ENCODE results near the gene ERMN. TPM values are rescaled to one million over a fixed set of nuclear protein-coding genes. Genes with fewer than 3 reads are reported as not detected.
"Not testable (repeated sequence)": the region's sequence is repeated elsewhere in the genome, so short reads cannot be mapped to it uniquely, and the experiment has no call there.

Gene ERMN
- total RNA-seq, 6 experiments from 2014 or later, result not detected

DNA sequence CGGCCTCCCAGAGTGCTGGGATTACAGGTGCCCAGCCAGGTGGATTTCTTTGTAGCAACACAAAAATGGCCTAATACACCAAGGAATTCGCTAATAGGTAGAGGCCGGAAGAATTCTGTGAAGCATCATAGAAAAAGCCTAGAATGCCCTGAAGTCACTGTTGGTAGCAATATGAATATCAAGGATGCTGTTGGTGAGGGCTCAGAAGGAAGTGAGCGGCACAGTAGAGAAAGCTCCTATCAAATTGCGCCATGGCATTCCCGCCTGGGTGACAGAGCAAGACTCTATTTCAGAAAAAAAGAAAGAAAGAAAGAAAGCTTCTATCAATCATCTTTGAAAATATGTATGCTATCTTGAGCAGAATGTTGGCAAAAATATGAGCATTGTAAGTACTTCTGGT, 44.3 kb downstream of the ERMN start:
- no peaks in the 10 kb centered on the region for H3K27me3 Mint-ChIP-seq (ENCODE audit: insufficient read depth)
- DNase-seq, result no peak
- H3K4me1 Mint-ChIP-seq (ENCODE audit: low read depth), result no peaks in the 10 kb centered on the region
- H3K36me3 Mint-ChIP-seq (ENCODE audit: low read depth), result peaks cover 38% of the 10 kb centered on the region
- H3K9me3 Mint-ChIP-seq, result no peaks in the 10 kb centered on the region
- no peak overlapping the region for H3K27ac Mint-ChIP-seq
- H3K4me3 Mint-ChIP-seq, result no peak overlapping the region
- TF ChIP-seq CTCF (IDR thresholded peaks at IDR 0.05), result no peak

- peaks cover 37% of the 10 kb centered on the region for H3K36me3 Mint-ChIP-seq (ENCODE audit: low read depth)
- H3K27me3 Mint-ChIP-seq (ENCODE audit: insufficient read depth); H3K9me3 Mint-ChIP-seq; DNase-seq; H3K4me3 Mint-ChIP-seq; H3K4me1 Mint-ChIP-seq (ENCODE audit: low read depth); H3K27ac Mint-ChIP-seq: not testable (repeated sequence)
Observed at GRCh38 chr2:157279311-157279710, 46.3 kb downstream of the ERMN start.

DNA sequence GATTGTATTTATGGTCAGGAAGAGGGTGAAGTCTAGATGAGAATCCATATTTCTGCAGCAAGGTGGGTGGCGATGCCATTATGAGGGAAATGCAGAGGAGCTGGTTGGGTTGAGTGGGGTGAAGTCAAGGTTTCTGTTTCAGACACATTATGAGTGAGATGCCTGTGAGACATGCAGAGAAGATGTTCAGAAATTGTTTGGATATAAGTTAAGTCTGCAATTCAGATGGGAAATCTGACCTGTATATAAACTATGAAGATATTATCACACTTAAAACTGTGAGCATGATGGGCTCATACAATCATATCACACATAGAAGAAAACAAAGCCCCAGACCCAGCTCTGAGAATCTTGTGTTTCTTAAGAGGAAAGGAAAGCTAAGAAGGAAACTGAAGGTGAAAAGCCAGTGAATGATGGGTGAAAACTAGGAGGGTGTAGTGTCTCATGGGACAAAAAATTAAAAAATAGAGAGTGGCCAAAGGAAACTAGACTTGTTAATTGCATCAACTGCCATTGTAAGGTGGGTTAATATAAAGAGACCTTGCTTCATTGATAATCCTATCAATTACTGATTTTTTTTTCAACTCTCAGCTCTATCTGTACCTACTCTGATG, 53.9 kb downstream of the ERMN start:
- Mint-ChIP-seq H3K27ac (no peak overlapping the region), H3K27me3 (ENCODE audit: insufficient read depth) (no peaks in the 10 kb centered on the region)

DNA sequence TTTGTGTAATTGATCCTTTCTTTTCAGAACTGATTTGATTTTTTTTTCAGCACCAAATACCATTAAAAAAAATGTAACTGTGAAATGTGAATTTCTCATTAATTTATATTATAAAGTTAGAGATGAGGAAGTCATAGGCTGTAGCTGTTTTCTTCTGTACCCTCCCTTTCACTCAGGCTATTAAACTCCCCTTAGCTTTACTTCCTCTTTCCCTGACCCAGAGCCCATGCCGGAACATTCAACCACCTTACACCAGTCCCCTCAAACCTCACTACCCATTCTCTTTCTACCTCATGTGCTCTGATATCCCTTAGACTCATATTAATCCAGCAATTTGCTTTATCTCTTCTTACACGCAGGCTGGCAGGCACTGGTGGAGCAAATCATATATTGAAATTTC, 55.7 kb downstream of the ERMN start:
- Mint-ChIP-seq H3K27ac (no peak overlapping the region), H3K9me3 (peaks cover under 1% of the 10 kb centered on the region; the same call in 1 of the 2 replicates), H3K27me3 (ENCODE audit: insufficient read depth) (no peaks in the 10 kb centered on the region), H3K4me3 (no peak overlapping the region), H3K4me1 (ENCODE audit: low read depth) (peaks cover 11% of the 10 kb centered on the region), H3K36me3 (ENCODE audit: low read depth) (peaks cover 37% of the 10 kb centered on the region)
- no peak for DNase-seq
- no peak for TF ChIP-seq CTCF (IDR thresholded peaks at IDR 0.05)

More for the DNA sequence above, 53.9 kb downstream of the ERMN start:
- no peaks in the 10 kb centered on the region for H3K4me1 Mint-ChIP-seq (ENCODE audit: low read depth)
- H3K4me3 Mint-ChIP-seq, result no peak overlapping the region
- H3K9me3 Mint-ChIP-seq, result peaks cover 7% of the 10 kb centered on the region; the same call in 1 of the 2 replicates
- no peak for DNase-seq
- peaks cover 37% of the 10 kb centered on the region for H3K36me3 Mint-ChIP-seq (ENCODE audit: low read depth)
- TF ChIP-seq CTCF (IDR thresholded peaks at IDR 0.05), result no peak

GRCh38 chr2:157269060-157269459, 56.6 kb downstream of the ERMN start:
- H3K27ac Mint-ChIP-seq, result no peak overlapping the region
- H3K9me3 Mint-ChIP-seq, result no peaks in the 10 kb centered on the region
- no peaks in the 10 kb centered on the region for H3K27me3 Mint-ChIP-seq (ENCODE audit: insufficient read depth)
- peaks cover 30% of the 10 kb centered on the region for H3K36me3 Mint-ChIP-seq (ENCODE audit: low read depth)
- peaks cover 19% of the 10 kb centered on the region for H3K4me1 Mint-ChIP-seq (ENCODE audit: low read depth)
- no peak overlapping the region for H3K4me3 Mint-ChIP-seq
- DNase-seq, result no peak
- no peak for TF ChIP-seq CTCF (IDR thresholded peaks at IDR 0.05)

Other genes starting within 250 kb of the ERMN start
- gene GALNT5, start 68.1 kb downstream of the ERMN start, total RNA-seq (2021; fragmentation: NEBNext Ultra II Directional; extraction: Animal tissue kit (Norgen Biotek cat#: 25700)), result 10 to 100 TPM; 27.6 to 70.0 (median 63.0) TPM
- not detected for gene CYTIP, start 118.3 kb upstream of the ERMN start, total RNA-seq (2021; fragmentation: NEBNext Ultra II Directional; extraction: Animal tissue kit (Norgen Biotek cat#: 25700))

Measured in HFFc6 (cell line).